Breast epithelium (tissue), 4 donors: ENCODE data around the gene NFXL1. TPM values are rescaled to one million over a fixed set of nuclear protein-coding genes. Genes with fewer than 3 reads are reported as not detected.

Experiments used
- DNase-seq, 2 donors: peaks; one replicate each; pipeline ENCODE4 v3.0.0-alpha.2; 2019; ENCODE audit warnings: low spot score in 2 of 2
- H3K27ac ChIP-seq, 2 donors: fragments of 200-600 bp; sonication (generic) in 1 of 2; one replicate each; pipeline ENCODE4 v1.5.1; 2016 to 2019; ENCODE audit warnings: mild to moderate bottlenecking in 1 of 2
- H3K27me3 ChIP-seq, 2 donors: fragments of 200-600 bp; sonication (generic) in 1 of 2; one replicate each; pipeline versions ENCODE4 v1.5.1 to v1.6.0; 2017 to 2019; ENCODE audit warnings: control low read depth in 1 of 2, mild to moderate bottlenecking in 1 of 2
- H3K36me3 ChIP-seq: fragments of 200-600 bp; one replicate; pipeline ENCODE4 v1.5.1; 2019
- H3K4me1 ChIP-seq, 2 donors: fragments of 200-600 bp; sonication (generic); one replicate each; pipeline ENCODE4 v1.5.1; 2016 to 2019; ENCODE audit warnings: control low read depth in 1 of 2
- H3K4me3 ChIP-seq, 3 donors: fragments of 200-600 bp; sonication (generic); 1 replicate in 2 of 3; 2 replicates in 1 of 3; pipeline ENCODE4 v1.5.1; 2016 to 2019; ENCODE audit warnings: mild to moderate bottlenecking in 3 of 3, moderate library complexity in 2 of 3
- H3K9me3 ChIP-seq, 2 donors: fragments of 200-600 bp; sonication (generic) in 1 of 2; one replicate each; pipeline ENCODE4 v1.5.1; 2016 to 2019; ENCODE audit warnings: control low read depth in 1 of 2
- POLR2A ChIP-seq: fragments of 450-650 bp; IDR thresholded peaks from one replicate; pipeline ENCODE4 v1.6.1; 2016; ENCODE audit warnings: antibody characterized with exemption, mild to moderate bottlenecking, moderate library complexity
- POLR2AphosphoS5 ChIP-seq, 3 donors: sonication (generic); formaldehyde crosslinking; IDR thresholded peaks; one replicate each; pipeline ENCODE4 v1.6.1; 2017; ENCODE audit warnings: antibody characterized with exemption in 3 of 3
- intact Hi-C: fragments of 100-400 bp; cut with DNase I; formaldehyde crosslinking; loops from one replicate; pipeline ENCODE4 v1.15.1; 2023; ENCODE audit warnings: low total_unique reads
- total RNA-seq, 3 donors: library from RNA; depleted of rRNA; stranded (reverse); fragments of >200 nt; gene quantifications; one replicate each; pipeline ENCODE4 v1.1.0, GENCODE V29; 2016
- TF ChIP-seq, protein P1 (sequence below), 3 donors: fragments of 450-650 bp; IDR thresholded peaks; one replicate each; pipeline ENCODE4 v1.5.1; 2016 to 2017; ENCODE audit warnings: antibody characterized with exemption in 3 of 3, mild to moderate bottlenecking in 3 of 3, moderate library complexity in 3 of 3

NFXL1 gene
- total RNA-seq, 3 donors from 2014 or later: 12.5 to 22.7 (median 20.0) TPM

DNA sequence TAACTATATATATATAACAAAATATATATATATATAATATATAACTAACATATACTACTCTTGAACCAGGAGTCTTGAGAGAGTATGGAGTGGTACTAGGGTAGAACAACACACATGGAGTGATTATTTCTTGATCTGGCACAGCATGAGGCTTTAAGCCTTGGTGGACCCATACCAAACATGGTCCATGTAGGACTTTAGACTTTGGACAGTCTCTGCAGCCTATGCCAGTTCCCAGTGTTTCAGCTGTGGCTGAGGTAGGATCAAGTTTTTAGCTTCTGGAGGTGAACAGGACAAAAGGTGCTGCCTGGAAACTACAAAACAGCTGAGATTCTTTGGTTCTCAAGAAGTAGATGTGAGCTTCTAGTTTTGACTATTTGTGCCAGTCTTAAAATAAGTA, 97.1 kb downstream of the NFXL1 start:
- Histone ChIP-seq H3K4me3 (no peak overlapping the region), H3K27ac (no peak overlapping the region), H3K27me3 (no peaks in the 10 kb centered on the region), H3K9me3 (no peaks in the 10 kb centered on the region), H3K36me3 (no peaks in the 10 kb centered on the region), H3K4me1 (no peaks in the 10 kb centered on the region)
- DNase-seq: no peak
- intact Hi-C loops: no loop called here
- TF ChIP-seq POLR2A (no peak), POLR2AphosphoS5 (IDR thresholded peaks at IDR 0.05) (no peak)
- TF ChIP-seq, protein P1, sequence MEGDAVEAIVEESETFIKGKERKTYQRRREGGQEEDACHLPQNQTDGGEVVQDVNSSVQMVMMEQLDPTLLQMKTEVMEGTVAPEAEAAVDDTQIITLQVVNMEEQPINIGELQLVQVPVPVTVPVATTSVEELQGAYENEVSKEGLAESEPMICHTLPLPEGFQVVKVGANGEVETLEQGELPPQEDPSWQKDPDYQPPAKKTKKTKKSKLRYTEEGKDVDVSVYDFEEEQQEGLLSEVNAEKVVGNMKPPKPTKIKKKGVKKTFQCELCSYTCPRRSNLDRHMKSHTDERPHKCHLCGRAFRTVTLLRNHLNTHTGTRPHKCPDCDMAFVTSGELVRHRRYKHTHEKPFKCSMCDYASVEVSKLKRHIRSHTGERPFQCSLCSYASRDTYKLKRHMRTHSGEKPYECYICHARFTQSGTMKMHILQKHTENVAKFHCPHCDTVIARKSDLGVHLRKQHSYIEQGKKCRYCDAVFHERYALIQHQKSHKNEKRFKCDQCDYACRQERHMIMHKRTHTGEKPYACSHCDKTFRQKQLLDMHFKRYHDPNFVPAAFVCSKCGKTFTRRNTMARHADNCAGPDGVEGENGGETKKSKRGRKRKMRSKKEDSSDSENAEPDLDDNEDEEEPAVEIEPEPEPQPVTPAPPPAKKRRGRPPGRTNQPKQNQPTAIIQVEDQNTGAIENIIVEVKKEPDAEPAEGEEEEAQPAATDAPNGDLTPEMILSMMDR (IDR thresholded peaks at IDR 0.05): no peak

DNA sequence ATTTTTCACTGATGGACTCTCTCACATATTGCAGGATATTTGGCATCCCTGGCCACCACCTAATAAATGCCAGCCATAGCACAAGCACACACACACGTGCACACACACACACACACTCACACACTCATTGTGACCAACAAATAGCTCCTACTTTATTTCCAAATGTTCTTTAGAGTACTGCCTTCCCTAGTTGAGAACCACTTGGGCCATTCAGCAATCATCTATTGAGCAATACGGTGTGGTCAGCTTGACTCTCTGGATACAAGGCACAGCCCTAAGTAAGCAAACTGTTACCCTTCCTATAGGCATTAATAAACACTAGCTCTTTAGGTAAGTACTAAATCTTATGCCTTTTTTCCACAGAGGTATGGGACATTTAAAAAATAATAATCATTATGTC, 97.6 kb downstream of the NFXL1 start:
- H3K9me3 ChIP-seq: no peaks in the 10 kb centered on the region
- no peak overlapping the region for H3K27ac ChIP-seq
- DNase-seq: no peak
- no peak overlapping the region for H3K4me3 ChIP-seq
- H3K27me3 ChIP-seq: no peaks in the 10 kb centered on the region
- intact Hi-C loops: no loop called here
- TF ChIP-seq POLR2AphosphoS5 (IDR thresholded peaks at IDR 0.05) (no peak), POLR2A (no peak)
- TF ChIP-seq, protein P1 (IDR thresholded peaks at IDR 0.05): no peak
- H3K4me1 ChIP-seq: no peaks in the 10 kb centered on the region
- no peaks in the 10 kb centered on the region for H3K36me3 ChIP-seq

DNA sequence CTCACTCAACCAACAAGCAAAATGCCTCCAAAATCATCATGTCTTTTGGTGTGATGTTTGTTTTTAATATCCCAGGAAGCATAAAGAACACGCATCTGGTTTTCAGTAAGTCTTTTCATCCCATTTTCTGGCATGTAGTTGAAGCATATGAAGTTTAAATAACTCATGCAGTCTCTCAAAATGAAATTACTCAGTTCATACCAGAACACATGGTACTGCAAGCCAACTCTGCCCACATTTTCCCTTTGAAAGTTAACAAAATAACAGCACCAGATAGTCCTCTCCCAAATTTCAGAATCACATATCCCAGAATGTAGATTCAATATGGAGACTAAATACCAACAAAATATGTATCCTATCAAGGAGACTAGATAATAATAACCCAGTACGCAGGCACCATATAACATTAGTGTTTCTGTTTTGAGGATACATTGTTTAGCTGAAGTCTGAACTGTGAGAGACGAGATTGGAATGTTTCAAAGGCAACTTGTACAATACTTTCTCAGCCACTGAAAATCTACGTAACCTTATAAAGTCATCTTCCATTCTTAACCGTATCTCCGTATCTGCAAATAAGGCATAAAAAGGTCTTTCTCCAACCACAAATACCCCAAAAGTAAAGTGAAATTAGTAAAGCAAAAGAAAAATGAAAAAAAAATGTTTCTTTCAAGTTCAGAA, 99.6 kb downstream of the NFXL1 start:
- DNase-seq: no peak
- no peaks in the 10 kb centered on the region for H3K4me1 ChIP-seq
- H3K4me3 ChIP-seq: no peak overlapping the region
- intact Hi-C loops: loop anchor here (1.0 kb wide), 1 partner anchor 23 kb away; no protein-coding TSS in a partner anchor
- H3K36me3 ChIP-seq: no peaks in the 10 kb centered on the region
- H3K27me3 ChIP-seq: no peaks in the 10 kb centered on the region
- H3K9me3 ChIP-seq: no peaks in the 10 kb centered on the region
- TF ChIP-seq, protein P1 (IDR thresholded peaks at IDR 0.05): no peak
- TF ChIP-seq POLR2A: no peak
- TF ChIP-seq POLR2AphosphoS5 (IDR thresholded peaks at IDR 0.05): no peak
- no peak overlapping the region for H3K27ac ChIP-seq

DNA sequence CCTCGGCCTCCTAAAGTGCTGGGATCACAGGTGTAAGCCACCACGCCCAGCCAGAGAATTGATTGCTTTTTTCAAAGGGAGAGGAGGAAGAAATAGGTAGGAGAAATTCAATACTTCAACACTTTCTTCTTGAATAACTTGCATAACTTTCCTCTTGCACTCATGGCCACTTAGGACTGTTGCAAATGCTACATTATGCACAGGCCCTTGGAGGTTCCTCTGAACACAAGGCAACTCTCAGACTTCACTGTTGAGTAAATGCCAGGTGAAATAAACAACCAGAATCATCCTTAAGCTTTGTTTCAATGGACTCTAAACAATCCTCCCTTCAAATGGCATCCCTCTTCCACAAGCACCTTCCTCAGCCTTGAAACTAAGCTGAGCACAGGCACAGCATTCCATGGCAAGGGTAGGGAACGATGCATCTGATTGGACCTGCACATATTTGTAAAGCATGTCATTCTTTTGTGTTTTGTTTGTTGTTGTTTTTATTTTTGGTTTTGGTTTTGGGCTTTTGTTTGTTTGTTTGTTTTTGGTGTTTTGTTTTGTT, 104.7 kb downstream of the NFXL1 start:
- no peaks in the 10 kb centered on the region for H3K27me3 ChIP-seq
- no peak for TF ChIP-seq POLR2A
- no peak for TF ChIP-seq POLR2AphosphoS5 (IDR thresholded peaks at IDR 0.05)
- TF ChIP-seq, protein P1 (IDR thresholded peaks at IDR 0.05): no peak
- no peaks in the 10 kb centered on the region for H3K36me3 ChIP-seq
- intact Hi-C loops: loop anchor here (10.0 kb wide), 1 partner anchor 365 kb away; no protein-coding TSS in a partner anchor
- H3K4me1 ChIP-seq: no peaks in the 10 kb centered on the region
- no peaks in the 10 kb centered on the region for H3K9me3 ChIP-seq
- no peak overlapping the region for H3K4me3 ChIP-seq
- DNase-seq: no peak
- no peak overlapping the region for H3K27ac ChIP-seq

DNA sequence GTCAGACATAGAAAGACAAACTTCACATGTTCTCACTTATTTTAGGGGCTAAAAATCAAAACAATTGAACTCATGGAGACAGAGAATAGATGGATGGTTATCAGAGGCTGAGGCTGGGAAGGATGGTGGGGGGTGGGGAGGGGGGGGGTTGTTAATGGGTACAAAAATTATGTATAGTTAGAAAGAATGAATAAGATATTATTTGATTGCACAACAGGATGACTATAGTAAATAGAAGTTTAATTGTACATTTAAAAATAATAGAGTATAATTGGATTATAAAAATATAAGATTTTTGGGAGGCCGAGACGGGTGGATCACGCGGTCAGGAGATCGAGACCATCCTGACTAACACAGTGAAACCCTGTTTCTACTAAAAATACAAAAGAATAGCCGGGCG, 109.8 kb downstream of the NFXL1 start:
- no peak overlapping the region for H3K4me3 ChIP-seq
- no peaks in the 10 kb centered on the region for H3K4me1 ChIP-seq
- TF ChIP-seq, protein P1 (IDR thresholded peaks at IDR 0.05): no peak
- no peak for TF ChIP-seq POLR2A
- no peak for TF ChIP-seq POLR2AphosphoS5 (IDR thresholded peaks at IDR 0.05)
- intact Hi-C loops: loop anchor here (10.0 kb wide), 1 partner anchor 360 kb away; no protein-coding TSS in a partner anchor
- H3K27ac ChIP-seq: no peak overlapping the region
- H3K9me3 ChIP-seq: no peaks in the 10 kb centered on the region
- no peaks in the 10 kb centered on the region for H3K36me3 ChIP-seq
- DNase-seq: no peak
- no peaks in the 10 kb centered on the region for H3K27me3 ChIP-seq
